Femur (tissue), 1 donor: Measurements from ENCODE around the gene MYRIP.

ENCODE experiments used
- DNase-seq: peaks from one replicate; pipeline ENCODE4 v3.0.0-alpha.2; 2017

Gene MYRIP

DNA sequence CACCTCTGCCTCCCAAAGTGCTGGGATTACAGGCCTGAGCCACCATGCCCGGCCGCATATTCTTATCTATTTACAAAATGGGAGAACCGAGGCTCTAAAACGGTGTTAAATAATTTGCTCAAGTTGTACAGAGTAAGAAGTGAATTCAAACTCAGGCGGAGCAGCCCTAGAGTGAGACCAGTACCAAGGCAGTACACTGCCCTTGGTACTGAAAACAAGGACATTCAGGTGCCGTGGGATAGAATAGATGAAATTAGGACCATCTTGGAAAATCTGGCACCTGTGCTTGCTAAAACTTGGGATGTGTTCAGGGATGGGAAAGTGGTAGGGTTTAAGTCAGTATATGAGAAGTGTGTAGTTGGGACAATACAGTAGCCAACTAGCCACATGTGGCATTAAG is 100.7 kb downstream of the MYRIP start:
- no peak for DNase-seq

DNA sequence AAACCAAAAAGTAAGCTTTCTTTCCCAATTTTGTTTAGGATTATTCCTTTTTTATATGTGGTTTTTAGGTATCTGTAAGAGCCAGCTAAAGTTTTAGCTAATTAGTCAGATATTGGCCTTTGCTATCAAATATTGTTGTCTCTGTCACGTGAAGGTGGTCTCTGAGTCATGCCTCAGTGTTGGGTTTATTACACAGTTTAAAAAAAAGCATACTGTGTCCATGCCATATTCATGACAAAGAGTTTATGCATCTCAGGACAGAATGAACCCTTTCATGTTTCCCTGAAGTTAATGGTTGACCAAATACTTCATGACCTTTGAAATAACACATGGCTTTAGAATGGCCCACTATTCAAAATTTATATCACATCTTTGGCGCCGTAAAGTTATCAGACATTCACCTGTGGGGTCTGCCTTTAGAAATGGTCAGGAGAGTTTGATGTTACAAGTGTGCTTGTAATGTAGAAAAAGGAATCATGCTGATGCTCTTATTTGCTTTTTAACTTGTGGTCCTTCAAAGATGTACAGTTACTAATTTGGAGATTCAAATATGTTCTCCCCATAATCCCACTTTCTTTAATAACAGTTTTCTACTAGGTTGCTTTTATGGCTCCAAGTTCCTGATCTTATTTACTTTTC is 101.5 kb downstream of the MYRIP start:
- no peak for DNase-seq

DNA sequence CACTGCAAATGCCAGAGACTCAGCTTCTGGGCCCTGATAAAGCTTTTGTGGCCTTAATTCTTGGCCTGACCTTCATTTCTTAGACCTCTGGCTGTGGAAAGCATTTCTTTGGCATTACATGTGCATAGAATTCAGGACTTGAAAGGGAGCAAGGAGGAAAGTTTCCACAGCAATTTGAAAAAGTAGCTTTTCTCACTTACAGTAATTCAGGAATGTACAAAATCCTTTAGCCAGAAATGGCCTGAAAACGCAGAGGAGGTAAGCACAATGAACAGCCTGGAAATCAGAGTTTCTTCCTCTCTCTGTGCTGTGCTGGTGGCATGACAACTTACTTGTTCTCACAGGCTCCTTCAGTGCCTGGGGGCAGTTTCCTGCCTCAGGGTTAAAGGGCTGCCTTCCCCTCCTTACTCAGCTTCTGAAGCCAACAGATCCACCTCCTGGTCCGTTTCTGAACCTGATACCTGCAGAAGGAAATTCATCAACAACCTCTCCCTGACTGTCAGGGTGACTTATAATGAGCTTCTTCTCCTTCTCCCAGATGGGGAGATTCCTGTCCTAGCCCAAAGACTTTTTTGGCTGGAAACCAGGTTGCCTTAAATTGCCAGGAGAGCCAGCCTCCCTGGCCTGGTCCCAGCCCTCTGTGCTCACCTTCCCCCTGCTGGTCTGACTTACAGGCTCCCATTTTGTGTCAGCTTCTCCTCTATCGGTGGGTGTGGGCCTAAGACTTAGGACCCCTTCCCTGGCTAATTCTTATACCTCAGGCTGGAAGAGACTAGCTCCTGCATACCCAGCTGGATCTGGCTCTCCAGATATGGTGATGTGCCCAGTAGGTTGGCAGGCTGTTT is 102.3 kb downstream of the MYRIP start:
- DNase-seq: peak; percentile 54

DNA sequence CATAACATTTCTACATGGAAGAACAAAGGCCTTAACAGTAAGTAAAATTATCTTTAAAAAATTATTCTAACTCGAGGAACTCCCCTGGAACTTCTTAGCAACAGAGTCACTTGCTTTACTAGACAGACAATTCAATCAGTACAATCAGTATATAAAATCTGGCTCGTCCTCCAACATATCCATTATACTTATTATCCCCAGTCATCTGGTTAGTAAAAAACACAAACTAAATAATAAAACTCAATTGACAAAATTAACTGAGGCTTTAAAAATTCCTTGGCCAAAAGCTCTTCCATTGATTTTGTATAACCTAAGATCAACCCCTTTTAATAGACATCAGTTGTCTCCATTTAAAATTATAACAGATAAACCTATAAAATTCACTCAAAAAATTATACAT is 105.6 kb downstream of the MYRIP start:
- DNase-seq: no peak

DNA sequence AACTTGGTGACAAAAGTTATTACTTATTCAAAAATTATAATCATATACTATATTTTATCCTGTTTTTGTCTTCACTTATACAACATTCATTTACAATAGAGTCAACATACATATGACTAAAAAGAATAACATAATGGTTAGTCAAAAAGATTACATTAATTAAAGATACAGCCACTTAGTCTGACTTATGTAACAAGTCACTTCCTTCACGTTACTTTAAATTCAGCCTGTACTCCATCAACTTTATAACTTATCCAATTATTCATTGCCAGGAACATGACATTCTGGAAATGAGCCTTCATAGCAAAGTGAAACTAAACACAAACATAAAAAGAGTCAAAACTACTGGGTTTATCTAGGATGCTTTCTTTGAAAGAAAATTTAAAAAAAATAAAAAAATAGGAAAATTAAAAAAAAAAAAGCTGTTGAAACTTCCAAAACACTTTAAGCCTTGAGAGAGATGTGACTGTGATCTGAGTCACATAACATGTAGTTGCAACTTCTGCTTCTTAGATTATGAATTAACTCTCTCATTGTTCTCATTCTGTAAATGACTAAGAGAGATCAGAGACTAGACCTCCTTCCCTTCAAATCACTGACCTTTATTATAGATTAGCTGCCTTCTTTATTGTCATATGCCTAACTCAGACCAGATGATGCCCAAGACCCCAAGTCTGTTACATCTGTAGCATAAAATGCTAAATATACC is 107.8 kb downstream of the MYRIP start:
- DNase-seq: no peak

DNA sequence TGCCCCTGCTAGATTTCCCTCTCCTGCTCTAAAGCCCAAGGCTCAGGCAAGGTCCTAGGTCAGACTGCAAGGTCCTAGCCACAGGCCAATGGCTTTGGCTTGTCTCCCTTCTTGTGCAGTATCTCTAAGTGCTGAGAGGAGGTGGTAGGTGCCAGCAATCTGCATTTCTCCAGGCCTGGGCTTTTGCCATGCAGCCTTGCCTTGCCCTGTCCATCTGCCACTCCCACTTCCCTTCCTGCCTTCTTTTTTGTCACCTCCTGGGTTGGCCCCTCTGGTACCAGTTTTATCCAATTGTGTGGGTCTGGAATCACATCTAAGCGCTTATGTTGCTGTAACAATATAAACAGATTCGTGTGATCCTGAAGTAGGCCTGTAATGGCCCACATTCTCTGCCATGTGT is 109.9 kb downstream of the MYRIP start:
- DNase-seq: no peak

DNA sequence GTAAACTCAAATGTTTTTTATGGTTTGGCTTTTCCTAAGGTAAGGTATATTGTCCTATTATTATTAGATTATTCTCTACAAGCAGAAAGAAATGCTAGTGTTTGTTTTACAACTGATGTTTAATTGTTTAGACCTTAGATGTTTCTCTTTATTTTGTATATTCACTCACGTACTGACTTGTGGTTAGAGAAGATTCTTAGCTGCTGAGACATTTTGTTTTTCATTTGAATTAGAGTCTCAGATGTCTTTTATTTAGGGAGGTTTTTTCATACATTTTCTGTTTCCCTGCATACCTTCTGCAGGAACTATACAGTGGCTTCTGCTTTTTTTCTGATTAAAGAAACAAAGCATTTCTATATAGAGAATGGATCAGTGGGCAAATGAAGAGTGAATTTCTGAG is 110.9 kb downstream of the MYRIP start:
- DNase-seq: no peak

DNA sequence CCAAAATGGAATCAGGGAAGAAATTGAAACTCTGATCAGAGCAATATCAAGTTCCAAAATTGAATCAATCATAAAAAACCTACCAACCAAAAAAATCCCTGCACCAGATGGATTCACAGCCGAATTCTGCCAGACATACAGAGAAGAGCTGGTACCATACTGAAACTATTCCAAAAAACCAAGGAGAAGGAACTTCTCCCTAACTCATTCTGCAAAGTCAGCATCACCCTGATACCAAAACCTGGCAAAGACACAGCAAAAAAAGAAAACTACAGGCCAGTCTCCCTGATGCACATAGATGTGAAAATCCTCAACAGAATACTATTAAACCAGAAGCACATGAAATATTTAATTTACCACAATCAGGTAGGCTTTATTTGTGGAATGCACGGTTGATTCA is 118.1 kb downstream of the MYRIP start:
- DNase-seq: no peak

DNA sequence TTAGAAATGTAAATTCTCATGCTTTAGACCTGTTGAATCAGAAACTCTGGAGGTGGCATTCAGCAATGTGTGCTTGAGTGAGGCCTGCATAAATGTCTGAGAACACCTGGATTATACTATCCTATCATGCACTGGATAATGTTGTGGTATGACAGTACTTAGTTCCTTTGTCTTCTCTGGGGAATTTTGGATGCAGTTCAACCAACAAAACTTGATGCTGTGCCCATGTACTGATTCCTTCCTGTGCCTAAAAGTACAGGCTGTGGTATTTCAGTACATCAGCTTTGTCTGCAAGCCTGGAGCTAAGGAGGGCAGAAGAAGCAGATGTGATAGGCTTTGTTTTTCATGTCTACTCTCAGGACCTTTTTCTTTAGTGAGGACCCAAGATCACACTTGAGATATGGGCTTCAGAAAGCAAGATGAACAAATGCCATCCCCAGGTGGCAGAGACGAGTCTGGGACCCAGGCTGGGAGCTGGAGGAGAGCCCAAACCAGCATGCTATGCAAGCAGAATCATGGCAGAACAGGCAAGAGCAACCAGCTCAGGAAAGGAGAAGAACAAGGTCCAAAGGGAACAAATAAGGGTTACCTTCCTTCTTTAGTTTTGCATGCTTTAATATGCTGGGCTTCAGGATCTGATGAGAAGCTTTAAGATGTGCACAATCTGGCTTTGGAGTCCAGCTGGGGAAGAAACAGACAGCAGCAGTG is 124.7 kb downstream of the MYRIP start:
- no peak for DNase-seq

DNA sequence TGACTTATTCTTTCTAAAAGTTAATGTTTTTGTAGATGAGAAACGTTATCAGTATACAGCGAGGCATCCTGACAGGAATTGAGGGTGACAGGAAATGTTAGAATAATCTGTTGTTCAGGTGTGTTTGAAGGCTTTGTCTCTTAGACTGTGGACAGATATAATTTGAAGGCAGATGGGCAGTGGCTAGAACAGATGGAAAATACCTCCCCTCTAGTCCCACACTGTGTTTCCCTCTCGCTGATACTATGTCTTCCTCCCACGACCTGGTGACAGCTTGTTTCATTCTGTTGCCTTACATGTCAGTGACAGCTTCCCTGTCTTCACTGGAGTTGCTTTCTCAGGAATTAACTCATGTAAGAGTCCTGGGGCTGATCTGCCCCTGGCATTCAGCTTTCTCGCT is 125.3 kb downstream of the MYRIP start:
- DNase-seq: no peak

DNA sequence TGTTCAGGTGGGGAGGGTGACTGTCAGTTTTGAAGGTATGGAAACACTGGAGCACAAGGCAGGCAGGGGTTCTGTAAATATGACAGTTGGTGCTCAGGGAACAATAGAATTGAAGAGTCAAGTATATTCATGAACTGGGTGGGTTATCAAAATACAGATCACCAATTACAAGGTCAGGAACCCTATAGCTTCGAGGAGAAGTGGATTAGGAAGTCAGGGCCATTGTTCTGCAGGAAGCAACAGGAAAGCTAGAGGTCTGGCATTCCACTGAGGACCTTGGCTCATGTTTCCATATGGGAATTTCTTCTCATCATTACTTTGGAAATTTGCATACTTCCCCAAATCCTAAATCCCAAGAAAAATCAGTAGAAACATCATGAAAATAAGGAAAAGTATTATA is 125.9 kb downstream of the MYRIP start:
- no peak for DNase-seq

DNA sequence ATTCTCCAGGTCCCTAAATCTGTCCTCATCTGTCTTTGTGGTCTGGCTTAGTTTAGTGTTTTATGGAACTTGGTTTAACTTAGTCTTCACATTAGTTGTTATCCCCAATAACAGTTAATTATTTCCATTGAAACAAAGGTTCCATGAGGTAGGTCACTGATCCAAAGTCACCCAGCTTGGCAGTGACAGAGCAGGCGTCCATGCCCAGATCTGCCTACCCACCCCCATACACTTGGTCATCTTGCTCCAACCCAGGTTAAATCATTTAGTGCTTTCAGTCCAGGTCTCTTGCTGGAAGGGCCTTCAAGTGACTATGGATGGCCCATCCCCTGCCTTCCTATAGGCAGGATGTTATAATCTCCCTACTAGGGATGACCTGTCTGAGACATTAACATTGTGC is 127.4 kb downstream of the MYRIP start:
- DNase-seq: no peak

DNA sequence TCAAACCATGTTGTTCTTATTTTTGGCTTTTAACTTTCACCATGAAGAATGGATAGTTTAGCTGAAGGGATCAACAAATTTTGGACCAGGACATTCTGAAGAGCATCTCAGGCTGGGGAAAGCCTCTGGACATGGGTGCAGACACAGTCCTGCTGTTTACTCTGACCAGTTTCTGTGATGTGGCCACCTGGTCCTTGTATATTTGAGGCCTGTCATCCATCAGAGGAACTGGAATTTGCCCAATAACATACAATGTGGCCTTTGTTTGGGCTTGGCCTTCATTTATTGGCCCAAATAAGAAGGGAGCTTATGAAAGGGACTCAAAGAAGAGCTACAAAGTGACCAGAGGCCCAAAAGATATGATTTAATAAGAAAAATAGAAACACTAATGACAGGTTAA is 127.9 kb downstream of the MYRIP start:
- DNase-seq: no peak

DNA sequence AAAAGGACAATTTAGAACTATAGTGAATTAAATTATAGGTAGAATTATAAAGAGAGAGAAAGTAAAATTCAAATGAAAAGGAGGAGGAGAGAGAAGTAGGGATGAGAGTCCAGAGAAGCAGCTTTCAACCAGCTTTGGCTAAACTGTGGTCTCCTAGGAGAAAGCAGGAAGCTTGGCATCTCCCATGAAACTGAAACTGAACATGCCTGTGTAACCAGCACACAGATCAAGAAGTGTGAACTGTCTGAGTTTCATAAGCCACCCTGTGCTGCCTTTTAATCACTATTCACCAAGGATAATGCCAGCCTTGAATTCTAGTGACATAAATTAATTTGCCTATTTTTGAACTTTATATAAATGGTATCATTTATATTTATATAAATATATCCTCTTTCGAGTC is 128.5 kb downstream of the MYRIP start:
- no peak for DNase-seq

DNA sequence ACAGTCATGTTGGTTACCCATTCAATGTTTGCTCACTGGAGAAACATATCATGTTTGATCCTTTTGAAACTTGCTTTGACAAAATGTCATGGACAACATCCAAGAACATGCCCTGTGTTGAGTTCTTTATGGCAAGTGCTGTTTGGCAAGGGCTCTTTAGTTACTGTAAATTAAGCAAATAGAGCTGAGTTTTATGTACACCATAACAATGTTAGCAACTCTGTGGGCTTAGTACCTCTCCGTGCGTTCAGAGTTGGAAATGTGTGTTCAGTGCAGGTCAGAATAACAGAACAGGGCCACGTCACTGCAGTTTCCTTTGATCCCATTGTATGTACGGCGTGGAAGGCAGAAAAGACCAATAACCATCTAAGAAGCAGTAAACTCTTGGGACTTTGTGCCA is 132.5 kb downstream of the MYRIP start:
- no peak for DNase-seq

DNA sequence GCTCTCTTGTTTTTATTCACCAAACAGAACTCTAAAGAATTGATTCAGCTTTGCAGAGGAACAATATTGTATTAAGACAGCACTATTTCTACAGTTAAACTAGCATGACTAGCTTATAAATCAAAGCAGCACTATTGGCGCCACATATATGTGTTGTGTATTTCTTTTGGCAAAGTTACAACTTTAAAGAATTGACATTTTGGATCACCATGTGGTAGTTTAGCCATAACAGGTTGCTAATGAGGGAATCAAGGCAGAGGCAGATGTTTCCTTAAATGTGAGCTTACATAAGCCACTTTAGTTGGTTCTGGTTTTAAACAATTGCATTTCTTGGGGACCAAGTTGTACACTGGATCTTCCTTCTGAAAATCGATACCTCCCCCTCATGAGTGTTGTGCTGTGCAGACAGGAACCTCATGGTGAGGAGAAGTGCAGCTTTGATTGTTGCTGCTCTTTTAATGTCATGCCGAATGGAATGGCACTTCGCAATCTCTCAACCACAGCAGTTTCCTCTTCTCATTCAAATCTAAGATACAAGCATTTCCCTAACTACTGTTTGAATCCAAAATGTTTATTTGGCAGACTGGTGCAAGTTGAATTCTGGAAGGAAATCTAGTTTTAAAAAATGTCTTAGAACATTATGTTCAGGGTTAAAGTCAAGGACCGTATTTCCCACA is 151.2 kb downstream of the MYRIP start:
- no peak for DNase-seq

DNA sequence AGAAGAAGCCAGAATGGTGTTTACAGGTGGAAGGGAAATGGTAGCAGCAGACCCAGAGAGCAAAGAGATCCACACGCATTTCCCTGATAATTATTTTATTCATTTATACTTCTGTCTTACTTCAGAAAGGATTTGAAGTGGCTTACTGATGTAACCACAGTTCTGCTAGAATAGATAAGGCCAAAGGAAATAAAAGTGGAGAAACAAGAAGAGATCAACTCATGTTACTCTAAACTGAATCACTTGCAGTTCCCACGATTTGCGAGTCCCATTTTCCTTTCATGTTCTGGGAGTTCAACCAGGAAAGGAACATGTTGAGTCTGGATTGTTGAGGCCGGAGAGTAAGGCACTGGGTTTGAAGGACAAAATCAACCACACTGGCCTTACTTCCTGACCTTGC is 151.8 kb downstream of the MYRIP start:
- no peak for DNase-seq

DNA sequence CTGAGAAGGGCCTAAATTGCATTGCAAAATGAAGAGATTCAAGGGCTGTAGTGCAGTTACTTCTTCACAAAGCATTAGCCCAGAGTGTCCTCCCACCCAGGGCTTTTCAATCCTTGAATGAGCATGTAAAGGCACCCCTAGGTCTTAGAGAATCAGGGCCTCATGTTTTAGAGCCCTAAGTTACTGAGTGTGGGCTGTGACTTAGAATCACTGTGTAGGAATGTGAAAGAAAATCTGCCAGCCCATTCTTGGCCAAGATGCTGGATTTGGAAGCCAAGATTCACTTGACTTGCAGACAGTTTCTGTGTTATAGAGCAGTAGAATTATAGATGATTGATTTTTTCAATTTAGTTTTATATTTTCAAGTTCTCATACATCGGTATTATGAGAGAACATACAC is 153.2 kb downstream of the MYRIP start:
- peak; percentile 73 for DNase-seq

DNA sequence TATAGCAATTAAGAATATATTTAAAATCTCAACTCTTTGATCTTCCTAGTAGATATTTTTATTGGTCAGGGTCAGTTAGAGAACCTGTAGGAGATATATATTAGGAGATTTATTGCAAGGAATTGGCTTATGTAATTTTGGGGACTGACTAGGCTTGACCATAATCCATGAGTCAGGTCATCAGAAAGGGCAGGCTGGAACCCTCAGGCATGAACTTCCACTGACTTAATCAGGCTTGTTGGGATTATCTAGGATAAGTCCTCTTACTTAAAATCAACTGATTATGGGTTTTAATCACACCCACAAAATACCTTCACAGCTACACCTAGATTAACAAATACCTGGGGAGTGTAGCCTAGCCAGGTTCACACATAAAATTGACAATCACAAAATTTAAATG is 156.1 kb downstream of the MYRIP start:
- no peak for DNase-seq

DNA sequence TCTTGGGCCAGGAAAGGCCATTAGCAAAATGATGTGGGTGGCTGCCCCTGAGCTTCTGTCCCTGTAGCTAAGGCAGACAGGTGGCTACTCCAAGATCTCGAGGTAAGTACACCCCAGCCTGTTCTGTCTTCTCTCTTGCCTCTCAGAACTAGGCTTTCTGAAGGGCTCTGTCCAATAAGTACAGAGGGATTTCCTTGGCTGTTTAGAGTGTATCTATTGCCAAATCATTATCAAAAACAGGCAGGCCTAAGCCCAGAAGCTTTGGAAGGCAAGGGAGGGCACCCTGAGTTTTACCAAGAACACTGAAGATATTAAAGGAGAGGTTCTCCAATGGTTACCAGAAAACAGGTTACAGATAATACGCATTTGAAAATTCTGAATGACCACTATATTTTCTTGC is 156.6 kb downstream of the MYRIP start:
- DNase-seq: no peak

DNA sequence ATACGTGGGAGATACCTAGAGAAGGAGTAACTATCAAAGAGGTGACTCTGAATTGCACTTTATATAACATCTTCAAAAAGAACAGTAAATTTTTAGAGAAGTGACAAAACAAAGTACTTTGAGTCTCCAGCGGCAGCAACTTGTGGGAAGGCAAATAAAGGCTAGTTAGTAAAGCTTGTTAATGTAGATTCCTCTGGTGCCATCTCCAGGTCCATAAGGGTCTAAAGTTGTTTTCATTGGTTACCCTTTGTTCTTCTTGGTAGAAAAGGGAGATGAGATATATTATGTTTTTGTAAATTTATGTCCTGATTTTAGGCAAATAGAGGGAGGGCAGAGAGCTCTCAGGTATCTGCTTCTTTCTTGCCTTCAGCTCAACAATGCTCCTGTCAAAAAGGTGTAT is 161.6 kb downstream of the MYRIP start:
- no peak for DNase-seq

DNA sequence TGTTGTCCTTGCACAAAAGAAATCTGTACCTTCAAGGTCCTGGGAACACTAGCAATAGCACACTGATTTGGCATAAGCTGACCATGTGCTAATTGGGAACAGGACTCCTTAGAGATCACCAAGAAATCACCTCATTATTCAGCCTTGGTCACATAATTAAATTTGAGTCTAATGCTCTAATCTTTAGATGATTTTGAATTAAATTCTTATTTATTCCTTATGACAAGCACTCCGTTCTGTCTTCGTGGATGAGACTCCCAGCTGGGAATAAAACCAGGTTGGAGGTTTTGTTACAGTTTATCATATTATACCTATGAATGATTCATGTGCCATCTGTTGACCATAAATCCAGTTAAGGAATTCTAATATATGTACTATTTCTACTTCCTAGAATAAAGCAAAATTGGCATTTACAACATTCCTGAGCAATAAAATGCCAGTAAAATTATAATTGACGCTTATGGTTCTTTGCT is 162.2 kb downstream of the MYRIP start:
- DNase-seq: no peak

DNA sequence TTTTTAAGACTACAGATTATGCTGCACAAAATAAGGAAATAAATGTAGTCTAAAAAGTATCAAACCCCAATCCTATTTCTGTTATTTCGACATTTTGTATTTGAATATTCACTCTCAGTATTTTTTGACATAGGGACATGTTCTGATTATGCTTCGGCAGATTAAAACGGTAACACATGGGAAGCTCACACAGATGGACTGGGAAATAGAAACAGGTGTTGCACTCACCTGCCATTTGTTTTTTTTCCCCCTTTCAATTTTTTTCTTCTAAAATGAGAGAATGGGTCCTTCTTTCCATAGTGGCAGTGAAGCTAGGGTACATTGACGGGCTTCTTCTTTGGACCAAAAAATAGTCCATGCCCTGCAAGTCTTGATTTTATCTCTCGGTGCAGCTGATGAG is 163.1 kb downstream of the MYRIP start:
- no peak for DNase-seq
